NCI-H1417 treated with DMSO at 0.1 percent for 48 hours (cell line): ENCODE data around the gene MB21D2.
"Not testable (repeated sequence)": the region's sequence is repeated elsewhere in the genome, so short reads cannot be mapped to it uniquely, and the experiment has no call there.

Experiments used
- DNase-seq: peaks from one replicate; lab custom pipeline; 2025; lab: John Stamatoyannopoulos, UW

The MB21D2 gene

DNA sequence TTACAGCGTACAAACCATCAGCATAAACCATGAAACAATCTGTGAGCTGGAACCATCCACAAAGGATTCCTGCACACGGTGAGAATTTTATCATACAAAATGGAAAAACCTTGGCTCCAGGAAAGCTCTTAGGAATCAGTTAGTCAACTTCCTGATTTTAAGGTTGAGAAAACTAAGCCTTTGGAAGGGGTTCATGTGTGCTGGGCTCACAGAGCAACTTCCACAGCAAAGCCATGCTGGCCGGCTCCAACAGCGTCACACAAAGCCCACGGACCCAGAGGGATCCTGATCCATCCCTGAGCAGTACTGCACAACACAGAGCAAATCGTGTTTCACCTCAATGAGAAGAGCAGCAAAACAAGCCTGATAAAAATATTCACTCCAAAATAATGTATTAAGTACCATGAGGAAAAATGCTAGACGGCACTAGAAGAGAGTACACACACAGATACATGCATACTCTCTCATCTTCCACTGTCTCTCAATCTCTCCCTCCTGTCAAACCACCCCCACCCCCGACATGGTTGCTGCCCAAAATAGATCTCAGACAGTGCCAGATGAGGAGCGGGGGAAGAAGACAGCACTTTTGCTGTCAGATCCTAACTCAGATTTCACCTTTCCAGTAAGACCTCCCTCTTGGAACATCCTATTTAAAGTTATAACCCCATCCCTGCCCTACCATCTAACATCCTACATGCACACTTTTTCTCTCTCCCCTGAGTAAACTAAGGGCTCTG lies 58.6 kb downstream of the MB21D2 start:
- no peak for DNase-seq

DNA sequence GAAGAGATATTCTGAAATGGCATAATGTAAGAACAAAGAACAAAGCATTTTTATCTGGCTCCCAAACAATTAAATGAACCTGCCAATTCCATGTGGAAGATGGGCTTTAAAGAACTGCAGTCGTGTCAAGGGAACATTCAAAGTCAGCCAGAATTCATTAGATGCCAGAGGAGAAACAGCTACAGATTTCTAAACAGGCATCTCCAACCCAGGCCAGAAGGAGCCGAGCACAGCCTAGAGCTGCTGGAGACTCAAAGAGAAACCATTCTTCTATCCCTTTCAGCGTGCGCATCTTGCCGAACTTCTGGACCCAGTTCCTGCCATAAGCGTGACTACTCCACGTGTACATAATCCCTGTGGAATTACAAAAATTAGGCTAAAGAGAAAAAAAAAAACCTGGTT lies 60.4 kb downstream of the MB21D2 start:
- DNase-seq = no peak

DNA sequence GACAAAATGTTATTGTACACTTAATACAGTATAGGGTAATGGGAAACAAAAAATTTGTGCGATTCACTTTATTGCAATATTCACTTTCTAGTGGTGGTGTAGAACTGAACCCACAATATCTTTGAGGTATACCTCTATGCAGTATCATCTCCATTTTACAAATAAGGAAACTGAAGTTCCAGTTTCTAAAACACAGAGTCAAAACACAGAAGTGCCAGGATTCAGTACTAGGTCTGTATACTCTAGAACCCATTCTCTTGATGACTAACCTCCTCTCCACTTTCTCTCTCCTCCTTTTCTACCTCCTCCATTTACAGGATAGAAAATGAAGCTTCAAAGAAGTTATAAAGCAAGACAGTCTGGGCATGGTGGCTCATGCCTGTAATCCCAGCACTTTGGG lies 62.2 kb downstream of the MB21D2 start:
- no peak for DNase-seq

DNA sequence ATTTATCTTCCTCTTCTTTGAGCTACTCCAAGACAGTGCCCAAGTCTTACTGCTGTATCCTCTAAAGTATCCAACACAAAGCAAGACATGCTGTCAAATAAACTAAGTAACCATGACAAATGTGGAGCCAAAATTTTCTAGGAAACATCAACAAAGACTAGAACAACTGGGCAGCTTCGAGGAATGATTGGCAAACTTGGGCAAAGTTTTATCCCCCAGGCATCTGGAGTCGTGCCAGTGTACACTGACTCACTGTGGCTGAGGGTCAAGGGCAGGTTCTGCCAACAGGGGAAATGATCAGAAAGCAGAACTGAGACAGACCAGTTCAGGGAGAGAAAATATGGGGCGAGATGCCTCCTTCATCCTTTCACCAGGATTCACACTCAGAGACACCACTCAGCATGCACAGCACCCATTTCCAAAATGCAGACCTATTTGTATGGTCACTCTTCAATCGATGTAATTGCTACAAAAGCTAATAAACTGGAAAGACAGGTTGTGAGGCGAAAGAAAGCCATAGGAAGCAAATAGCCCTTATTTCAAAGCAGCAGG lies 65.8 kb downstream of the MB21D2 start:
- peak; percentile 77 for DNase-seq

DNA sequence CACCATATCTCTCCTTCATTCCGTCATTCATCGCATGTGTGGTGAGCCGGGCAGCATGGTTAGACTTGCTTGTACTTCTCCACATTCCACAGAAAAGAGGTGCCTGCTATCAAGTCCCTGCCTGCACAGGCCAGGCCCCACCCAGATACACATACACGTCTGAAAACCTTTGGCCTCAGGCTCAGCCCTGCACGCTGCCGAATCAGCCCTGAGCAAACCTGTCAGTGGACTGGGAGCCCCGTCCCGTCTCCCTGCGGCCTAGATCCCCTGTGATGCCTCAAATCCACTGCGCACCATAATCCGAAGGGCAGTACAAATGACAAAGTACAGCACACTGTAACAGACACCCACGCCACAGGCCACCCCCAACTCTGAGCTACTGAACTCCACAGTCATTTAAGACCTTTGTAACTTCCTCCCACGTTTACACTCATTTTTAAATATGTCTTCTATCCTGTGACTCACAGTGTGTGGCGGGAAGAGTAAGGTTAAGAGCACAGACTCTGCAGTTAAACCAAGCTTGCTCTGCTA lies 67.1 kb downstream of the MB21D2 start:
- no peak for DNase-seq

DNA sequence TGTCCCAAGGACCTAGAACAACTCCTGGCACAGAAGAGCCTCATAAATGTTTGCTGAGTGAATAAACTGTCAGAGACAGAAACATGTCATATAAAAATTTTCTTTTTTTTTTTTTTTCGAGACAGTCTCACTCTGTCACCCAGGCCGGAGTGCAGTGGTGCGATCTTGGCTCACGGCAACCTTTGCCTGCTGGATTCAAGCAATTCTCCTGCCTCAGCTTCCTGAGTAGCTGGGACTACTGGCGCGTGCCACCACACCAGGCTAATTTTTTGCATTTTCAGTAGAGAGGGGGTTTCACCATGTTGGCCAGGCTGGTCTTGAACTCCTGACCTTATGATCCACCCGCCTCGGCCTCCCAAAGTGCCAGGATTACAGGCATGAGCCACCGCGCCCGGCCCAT lies 67.8 kb downstream of the MB21D2 start:
- not testable (repeated sequence) for DNase-seq

DNA sequence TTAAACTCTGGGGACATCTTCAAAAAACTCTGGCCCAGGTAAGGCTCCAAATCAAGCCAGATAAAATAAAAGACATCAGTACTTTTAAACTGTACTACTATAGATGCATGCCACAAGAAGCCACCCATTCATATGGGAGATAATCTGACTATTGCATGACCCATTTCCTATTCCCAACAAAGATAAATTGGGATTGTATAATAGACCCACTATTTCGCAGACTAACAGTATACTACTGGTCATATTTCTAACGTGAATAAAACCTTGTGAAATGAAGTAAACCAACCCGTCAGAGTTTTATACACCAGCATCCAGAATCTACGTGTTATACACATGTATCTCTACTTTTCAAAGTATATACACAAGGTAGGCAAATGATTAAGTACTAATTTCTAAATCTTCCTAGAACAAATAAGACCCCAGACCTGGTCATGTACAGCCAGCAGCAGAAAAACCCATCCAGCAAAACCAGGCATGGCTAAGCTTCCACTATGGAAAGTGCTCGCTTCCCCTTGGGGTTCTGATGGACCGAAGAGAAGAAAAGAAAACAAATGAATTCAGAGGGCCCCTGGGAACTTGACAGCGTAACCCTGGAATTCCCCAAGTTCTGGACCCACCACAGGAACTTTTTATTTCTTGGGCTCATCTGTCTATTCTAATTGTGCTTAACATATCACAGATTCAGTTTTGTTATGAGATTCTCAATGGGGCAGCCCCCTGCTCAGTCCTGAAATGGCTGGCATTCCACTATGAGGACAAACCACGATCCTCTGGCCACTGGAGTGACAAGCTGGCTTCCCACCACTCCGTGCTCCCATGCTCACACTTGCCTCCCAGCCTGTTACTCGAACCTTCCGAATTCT lies 69.1 kb downstream of the MB21D2 start:
- no peak for DNase-seq

DNA sequence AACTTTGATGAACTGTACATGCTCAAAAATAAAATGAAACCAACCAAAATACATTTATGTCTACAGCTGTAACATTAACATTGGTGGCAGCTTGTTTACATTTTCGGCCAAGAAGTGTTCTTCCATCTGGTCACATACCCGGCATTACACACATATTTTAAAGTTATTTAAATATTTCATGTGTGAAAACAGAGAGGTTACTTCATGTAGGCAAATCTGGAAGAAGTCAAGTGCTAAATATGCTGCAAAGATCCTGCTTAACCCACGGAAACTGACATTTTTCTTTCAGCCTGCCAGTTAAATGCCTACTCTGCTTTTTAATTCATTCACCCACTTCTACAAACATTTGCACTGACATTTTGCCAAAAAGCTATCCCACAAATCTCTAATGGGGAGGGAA lies 69.7 kb downstream of the MB21D2 start:
- DNase-seq = no peak

DNA sequence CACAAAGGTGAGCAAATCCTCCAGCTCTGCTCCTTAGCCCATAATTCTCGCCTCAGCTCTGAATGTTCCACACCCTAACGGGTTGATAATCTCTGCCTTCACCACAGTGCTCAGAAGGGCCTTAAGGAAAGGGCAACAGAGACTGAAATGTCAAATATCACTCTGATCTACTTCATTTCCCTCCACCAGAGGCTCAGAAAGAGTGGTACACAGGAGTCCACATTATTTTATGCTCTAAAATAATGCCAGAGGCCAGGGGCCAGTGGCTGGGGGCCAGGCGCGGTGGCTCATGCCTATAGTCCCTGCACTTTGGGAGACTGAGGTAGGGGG lies 72.2 kb downstream of the MB21D2 start:
- DNase-seq = no peak

DNA sequence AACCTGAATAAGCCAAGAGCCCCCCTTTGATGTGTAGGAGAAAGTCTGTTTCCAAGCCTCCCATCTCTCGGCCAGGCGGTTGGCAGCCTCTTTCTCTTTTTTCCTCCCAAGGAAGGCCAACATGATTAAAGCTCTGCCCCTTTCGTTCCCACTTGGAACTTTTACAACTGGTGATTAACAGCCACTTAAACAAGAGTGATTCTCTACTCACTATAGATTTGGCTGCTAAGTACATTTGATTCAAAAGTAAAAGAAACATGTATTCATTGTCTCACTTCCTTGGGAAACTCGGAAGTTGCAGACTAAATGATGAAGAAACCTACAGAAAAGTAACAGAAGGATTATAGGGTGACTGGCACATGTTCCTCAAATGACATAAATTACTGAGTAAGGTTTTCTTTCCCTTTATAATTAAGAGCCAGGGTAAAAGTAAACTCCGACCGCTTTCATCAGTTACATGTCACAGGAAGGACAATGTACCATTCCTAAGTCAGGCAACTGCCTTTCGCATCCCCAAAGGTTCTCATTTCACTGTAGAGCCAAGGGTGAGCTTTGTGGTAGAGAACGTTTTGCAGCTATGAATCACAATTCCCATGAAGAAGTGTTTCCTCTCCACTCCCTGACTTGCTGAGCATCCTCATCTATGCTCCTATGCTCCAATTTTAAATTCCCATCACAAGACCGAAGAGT lies 72.7 kb downstream of the MB21D2 start:
- DNase-seq = no peak

DNA sequence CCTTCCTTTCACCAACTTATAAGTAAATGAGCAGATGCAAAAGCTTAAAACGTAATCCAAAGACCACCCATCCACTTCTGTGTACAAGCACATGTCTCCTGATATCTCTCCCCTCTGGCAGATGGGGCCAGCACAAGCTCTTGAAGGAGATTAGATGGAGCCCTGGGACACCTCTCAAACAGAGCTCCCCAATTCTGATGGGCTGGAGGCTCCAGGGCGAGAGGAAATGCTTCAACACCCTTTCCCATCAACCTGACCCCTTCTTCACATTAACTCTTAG lies 73.2 kb downstream of the MB21D2 start:
- no peak for DNase-seq

DNA sequence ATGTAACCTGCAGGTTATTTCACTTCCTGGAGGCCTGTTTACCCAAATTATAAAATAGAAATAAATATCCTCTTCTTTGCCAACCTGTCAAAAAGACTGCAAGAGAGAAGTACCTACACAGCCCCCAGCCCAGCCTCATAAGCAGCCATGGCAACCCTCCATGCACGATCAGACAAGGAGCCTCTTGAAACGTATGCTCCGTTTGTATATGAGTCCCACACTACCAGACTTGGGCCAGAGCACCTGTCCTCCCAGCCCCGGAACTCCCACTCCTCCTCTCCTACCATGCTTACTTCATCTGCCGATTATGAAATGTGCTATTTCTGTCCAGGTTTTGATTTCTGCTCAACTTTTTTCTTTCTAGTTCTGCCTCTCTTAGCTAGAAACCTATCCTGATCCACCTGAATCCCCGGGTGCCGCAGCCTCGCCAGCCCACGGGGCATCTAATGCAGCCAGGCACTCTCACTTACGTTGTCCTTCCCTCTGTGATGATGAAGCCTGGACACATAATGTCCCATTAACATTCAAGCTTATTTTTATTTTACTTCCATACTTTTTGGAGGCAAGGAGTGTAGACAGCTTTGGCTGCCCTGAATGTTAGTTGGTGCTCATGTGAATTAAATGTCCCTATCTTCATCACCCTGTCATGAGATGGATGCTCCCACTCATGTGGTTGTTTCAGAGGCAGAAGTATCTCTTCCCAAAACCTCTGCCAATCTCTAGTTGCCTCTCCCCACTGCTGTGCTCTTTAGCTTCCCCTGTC lies 73.8 kb downstream of the MB21D2 start:
- no peak for DNase-seq

DNA sequence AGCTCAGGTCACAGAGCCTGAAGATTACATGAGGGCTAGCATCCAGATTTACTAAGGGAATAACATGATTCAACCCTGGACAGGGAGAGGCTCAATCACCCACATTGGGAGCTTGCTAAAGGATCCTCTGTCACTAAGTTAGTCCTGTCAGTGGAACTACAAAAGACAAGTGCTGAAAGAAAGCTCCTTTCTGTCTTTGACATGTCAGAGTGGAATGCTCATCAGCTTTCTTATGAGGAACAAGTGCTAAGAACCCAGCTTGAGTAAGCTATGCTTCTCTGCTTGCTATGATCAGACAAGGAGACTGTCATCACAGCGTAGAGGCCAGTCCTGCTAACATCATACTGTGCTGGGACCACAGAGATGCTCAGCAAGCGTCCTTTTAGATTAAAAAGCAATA lies 74.5 kb downstream of the MB21D2 start:
- no peak for DNase-seq

DNA sequence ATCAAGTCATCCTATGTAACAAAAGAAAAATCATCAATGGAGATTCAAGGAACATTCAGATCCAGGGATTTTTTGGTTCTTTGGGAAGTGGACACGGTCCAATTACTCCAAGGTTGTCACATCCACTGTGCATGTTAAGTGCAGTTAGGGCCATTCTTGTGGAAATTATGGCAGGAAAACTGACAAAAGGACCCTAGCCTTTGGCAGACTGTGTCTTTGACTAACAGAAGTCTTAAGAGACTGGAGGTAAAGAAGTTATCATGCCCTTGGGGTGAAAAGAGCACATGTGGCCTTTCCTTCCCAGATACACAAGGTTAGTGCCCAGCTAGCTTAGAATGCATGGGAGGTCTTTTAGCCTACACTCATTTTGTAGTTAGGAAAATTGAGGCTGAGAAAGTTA lies 74.9 kb downstream of the MB21D2 start:
- no peak for DNase-seq

DNA sequence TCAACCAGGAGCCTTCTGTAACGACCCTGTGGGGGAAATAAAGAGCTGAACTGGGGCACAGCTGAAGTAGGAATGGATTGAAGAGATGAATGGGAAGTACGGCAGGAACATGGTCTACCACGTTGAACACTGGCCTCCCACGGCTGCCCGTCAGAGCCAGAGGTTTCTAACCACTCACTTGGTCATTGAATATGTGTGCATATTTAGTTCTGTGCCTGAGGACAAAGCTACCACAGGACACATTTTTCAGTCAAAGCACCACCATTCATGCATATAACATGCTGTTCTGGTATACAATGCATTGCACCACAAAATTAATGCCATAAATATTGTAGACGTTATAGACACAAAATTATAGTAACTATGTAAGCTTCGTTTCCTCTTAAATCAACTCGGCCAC lies 75.5 kb downstream of the MB21D2 start:
- DNase-seq = no peak

DNA sequence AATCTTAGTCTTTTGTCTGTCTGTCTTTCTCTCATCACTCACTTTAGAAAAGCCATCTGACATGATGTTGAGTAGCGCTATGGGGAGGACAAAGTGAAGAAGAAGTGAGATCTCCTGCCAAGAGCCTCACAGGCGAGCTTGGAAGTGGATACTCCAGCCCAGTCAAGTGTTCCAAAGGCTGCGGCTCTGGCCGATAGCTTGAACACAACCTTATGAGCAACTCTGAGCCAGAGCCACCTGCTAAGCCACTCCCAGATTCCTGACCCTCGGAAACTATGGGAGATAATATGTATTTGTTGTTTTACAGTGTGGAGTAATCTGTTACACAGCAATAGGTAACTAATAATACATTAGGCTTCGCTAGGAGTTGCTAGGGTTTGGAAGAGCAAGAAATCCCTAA lies 76.2 kb downstream of the MB21D2 start:
- DNase-seq = no peak

DNA sequence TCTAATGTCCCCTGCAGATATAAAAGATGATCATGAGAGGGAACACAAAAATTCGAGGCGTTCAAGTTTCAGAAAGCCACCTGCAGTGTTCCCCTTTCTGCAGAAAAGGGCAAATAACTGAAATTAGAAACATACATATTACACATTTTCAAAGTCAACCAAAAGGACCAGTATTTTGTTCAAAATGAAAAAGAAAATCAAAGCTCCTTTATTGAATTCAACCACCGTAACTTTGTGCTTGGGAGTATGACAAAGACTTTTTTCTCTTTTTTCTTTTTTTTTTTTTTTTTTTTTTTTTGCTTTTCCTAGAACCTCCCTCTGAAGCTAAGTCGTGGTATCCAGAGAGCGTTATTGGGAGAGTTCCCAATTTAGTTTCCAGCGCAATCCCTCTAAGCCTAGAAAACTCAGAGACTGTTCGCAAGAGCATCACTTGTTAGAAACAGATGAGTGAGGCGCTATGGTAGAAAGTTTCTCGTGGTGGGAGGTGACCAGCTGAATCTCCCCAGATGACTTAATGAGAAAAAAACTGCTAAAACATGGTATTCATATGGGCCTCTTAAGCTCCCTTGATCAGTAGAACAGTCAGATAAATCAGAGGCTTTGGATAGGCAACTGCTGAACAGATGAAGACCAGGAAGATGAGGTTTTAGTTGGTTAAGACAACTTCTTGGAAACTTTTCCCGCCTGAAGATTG lies 77.4 kb downstream of the MB21D2 start:
- DNase-seq = no peak

DNA sequence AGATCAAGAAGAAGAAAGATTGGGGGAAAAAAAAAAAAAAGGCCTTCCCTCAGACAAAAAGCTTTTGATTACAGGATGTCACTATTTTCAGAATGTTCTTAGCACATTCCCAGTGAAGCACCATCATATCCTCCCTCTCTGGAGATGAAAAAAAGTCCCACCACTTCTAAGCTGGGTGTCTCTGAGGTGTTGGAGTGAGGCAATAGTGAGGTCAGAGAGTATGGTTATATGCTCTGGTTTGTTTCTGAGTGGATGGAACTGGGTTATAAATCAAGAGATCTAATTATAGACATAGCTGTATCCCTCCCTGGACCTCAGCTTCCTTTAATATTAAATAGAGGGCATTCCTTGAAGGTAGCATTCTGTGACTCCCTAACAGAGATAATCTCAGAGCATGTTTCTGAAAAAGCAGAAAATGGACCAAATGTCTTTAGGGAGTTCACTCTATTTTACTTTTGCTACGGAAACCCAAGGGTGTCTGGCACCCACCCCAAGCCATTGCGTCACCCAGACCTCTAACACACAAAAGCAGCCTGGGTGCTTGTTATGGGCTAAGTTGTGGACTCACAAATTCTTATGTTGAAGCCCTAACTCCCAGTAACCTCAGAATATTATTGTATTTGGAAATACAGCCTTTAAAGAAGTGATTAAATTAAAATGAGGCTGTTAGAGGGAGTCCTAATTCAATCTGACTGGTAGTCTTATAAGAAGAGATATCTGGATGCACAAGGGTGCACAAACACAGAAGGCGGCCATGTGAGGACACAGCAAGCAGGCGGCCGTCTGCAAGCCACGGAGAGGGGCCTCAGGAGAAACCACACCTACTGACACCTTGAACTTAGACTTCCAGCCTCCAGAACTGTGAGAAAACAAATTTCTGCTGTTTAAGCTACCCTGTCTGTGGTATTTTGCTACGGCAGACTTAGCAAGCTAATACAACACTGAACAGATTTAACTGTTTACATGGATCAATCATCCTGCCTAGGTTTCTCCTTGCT lies 81.5 kb downstream of the MB21D2 start:
- no peak for DNase-seq

DNA sequence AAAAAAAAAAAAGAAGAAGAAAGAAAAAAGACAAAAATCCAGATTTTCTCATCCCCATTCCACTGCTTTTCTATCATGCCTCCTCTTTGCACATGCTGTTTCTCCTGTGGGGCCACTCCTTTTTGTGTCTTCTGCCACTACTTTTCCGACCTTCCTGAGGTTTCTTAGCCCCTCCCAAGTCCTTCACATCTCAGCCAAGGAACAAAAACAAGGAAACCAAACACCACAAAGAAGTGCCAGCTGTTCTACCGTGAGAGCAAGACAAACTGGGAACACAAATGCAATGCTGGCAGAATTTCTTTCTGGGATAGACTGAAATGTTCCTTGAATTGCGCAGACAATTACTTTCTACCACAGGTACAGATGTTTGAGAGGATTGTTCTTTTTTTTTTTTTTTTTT lies 83.2 kb downstream of the MB21D2 start:
- no peak for DNase-seq
